Duodenal mucosa (tissue), 2 donors: ENCODE data around the gene CLCN2.

Source experiments
- H3K27ac ChIP-seq: one replicate; pipeline ENCODE4 v1.7.0; 2013; ENCODE audit warnings: low read depth, low read length
- H3K27me3 ChIP-seq, 2 donors: one replicate each; pipeline ENCODE4 v1.7.0; 2013; ENCODE audit warnings: low read length in 2 of 2, control low read depth in 1 of 2; ENCODE audit not compliant: insufficient read depth in 2 of 2, control insufficient read depth in 1 of 2
- H3K36me3 ChIP-seq, 2 donors: one replicate each; pipeline ENCODE4 v1.7.0; 2013; ENCODE audit warnings: low read length in 2 of 2, control low read depth in 1 of 2; ENCODE audit not compliant: insufficient read depth in 2 of 2, control insufficient read depth in 1 of 2
- H3K4me1 ChIP-seq, 2 donors: one replicate each; pipeline ENCODE4 v1.7.0; 2013; ENCODE audit warnings: low read length in 2 of 2, control low read depth in 1 of 2; ENCODE audit not compliant: insufficient read depth in 2 of 2, control insufficient read depth in 1 of 2
- H3K4me3 ChIP-seq, 2 donors: one replicate each; pipeline ENCODE4 v1.7.0; 2013; ENCODE audit warnings: low read length in 2 of 2, low read depth in 1 of 2
- H3K9ac ChIP-seq, 2 donors: one replicate each; pipeline ENCODE4 v1.7.0; 2013; ENCODE audit warnings: low read length in 2 of 2, low read depth in 1 of 2
- H3K9me3 ChIP-seq, 2 donors: one replicate each; pipeline ENCODE4 v1.7.0; 2013; ENCODE audit warnings: low read length in 2 of 2, control low read depth in 1 of 2; ENCODE audit not compliant: control insufficient read depth in 1 of 2

The CLCN2 gene

DNA sequence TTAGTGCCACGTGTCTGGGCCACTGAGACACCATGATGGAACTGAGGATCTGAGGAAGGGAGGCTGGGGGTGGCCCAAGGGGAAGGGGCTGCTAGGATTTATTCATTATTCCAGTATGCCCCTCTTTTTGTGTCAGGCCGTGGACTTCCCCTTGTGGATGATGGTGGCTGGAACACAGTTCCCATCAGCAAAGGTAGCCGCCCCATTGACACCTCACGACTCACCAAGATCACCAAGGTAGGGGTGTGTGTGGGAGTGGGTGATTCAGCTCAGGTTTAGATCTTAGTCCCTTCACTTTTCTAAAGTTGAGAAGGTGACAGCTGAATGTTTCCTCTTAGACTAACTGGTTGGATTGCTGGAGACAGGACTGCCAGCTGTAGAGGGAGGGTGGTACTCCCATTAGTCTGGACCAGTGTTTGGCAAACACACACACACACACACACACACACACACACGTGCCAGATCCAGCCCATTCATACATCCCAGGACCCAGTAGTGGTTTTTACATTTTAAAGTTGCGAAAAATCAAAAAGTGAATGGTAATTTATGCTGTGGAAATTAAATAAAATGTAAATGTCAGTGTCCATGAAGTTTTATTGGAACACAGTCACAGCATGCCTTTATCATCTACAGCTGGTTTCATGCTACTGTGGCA, 35.6 kb downstream of the CLCN2 start:
- Histone ChIP-seq H3K27me3 (no peaks in the 10 kb centered on the region), H3K4me1 (peaks cover 0 to 1% of the 10 kb centered on the region in 2 donors), H3K36me3 (peaks cover 83 to 99% of the 10 kb centered on the region in 2 donors), H3K27ac (no peak overlapping the region), H3K9me3 (no peaks in the 10 kb centered on the region), H3K9ac (no peak overlapping the region), H3K4me3 (no peak overlapping the region)

DNA sequence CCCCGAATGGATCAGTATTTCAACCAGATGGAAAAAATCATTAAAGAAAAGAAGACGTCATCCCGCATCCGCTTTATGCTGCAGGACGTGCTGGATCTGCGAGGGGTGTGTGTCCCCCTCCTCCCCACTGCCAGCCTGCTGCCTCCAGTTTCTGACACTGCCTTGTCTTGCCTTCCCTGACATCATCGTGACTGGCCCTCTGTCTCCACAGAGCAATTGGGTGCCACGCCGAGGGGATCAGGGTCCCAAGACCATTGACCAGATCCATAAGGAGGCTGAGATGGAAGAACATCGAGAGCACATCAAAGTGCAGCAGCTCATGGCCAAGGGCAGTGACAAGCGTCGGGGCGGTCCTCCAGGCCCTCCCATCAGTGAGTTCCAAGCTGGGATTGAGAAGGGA, 36.1 kb downstream of the CLCN2 start:
- Histone ChIP-seq H3K27ac (no peak overlapping the region), H3K9ac (no peak overlapping the region), H3K9me3 (no peaks in the 10 kb centered on the region), H3K4me1 (peaks cover 2 to 7% of the 10 kb centered on the region in 2 donors), H3K36me3 (peaks cover 87 to 100% of the 10 kb centered on the region in 2 donors), H3K27me3 (no peaks in the 10 kb centered on the region), H3K4me3 (no peak overlapping the region)

DNA sequence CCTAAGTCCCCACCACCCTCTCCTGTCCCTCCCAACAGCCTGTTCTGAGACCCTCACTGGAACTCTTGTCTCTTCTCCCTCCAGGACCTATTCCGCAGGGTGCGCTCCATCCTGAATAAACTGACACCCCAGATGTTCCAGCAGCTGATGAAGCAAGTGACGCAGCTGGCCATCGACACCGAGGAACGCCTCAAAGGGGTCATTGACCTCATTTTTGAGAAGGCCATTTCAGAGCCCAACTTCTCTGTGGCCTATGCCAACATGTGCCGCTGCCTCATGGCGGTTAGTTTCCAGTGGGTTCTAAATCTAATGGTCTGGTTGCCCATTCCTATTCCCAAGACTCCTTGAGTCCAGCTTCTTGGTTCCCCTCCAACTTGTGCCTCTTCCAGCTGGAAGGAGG, 37.7 kb downstream of the CLCN2 start:
- peaks cover 16 to 21% of the 10 kb centered on the region in 2 donors for H3K4me1 ChIP-seq
- H3K9ac ChIP-seq: no peak overlapping the region
- no peak overlapping the region for H3K4me3 ChIP-seq
- H3K9me3 ChIP-seq: no peaks in the 10 kb centered on the region
- H3K27me3 ChIP-seq: no peaks in the 10 kb centered on the region
- H3K27ac ChIP-seq: no peak overlapping the region
- peaks cover 81 to 93% of the 10 kb centered on the region in 2 donors for H3K36me3 ChIP-seq

DNA sequence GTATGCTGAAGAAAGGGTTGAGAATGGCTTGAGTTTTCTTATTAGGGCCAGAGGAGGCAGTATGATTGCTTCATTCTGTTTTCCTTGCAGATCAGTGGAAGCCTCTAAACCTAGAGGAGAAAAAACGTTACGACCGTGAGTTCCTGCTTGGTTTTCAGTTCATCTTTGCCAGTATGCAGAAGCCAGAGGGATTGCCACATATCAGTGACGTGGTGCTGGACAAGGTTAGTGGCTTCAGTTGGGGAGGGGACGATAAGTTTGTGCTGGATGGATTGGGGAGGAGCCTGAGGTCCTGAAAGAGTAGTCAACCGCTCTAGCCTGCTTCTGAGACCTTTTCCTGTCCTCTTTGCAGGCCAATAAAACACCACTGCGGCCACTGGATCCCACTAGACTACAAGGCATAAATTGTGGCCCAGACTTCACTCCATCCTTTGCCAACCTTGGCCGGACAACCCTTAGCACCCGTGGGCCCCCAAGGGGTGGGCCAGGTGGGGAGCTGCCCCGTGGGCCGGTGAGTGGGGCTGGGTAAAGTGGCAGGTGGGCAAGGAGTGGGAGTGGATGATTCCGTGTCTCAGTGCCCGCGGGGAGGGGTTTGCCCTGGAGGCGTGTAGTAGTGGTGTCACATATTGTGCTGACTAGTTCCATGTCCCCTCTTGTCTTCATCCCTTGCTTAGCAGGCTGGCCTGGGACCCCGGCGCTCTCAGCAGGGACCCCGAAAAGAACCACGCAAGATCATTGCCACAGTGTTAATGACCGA, 38.5 kb downstream of the CLCN2 start:
- H3K27me3 ChIP-seq: no peaks in the 10 kb centered on the region
- H3K4me1 ChIP-seq: peaks cover 21 to 22% of the 10 kb centered on the region in 2 donors
- H3K9me3 ChIP-seq: no peaks in the 10 kb centered on the region
- no peak overlapping the region for H3K4me3 ChIP-seq
- no peak overlapping the region for H3K27ac ChIP-seq
- no peak overlapping the region for H3K9ac ChIP-seq
- H3K36me3 ChIP-seq: peaks cover 75 to 91% of the 10 kb centered on the region in 2 donors

DNA sequence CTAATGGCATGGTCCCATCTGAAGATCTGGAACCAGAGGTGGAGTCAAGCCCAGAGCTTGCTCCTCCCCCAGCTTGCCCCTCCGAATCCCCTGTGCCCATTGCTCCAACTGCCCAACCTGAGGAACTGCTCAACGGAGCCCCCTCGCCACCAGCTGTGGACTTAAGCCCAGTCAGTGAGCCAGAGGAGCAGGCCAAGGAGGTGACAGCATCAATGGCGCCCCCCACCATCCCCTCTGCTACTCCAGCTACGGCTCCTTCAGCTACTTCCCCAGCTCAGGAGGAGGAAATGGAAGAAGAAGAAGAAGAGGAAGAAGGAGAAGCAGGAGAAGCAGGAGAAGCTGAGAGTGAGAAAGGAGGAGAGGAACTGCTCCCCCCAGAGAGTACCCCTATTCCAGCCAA, 39.7 kb downstream of the CLCN2 start:
- H3K4me1 ChIP-seq: peaks cover 34% of the 10 kb centered on the region in 2 donors

DNA sequence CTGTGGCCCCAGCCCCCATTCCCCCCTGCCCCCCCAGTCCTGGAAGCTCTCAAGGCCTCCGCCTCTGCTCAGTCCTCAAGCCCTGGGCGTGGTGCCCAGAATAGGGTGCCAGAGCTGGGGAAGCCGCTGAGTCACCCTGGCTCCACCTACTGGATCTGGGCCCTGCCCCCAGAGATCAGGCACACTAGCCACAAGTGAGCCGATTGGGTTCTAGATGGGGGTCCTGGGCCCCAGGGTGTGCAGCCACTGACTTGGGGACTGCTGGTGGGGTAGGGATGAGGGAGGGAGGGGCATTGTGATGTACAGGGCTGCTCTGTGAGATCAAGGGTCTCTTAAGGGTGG, 41.3 kb downstream of the CLCN2 start:
- Histone ChIP-seq H3K27me3 (no peaks in the 10 kb centered on the region), H3K9ac (no peak overlapping the region), H3K4me1 (peaks cover 38 to 42% of the 10 kb centered on the region in 2 donors), H3K36me3 (peaks cover 47 to 76% of the 10 kb centered on the region in 2 donors), H3K4me3 (no peak overlapping the region), H3K27ac (peak overlapping the region; percentile 23), H3K9me3 (no peaks in the 10 kb centered on the region)

More for the DNA sequence above, 39.7 kb downstream of the CLCN2 start:
- no peaks in the 10 kb centered on the region for H3K9me3 ChIP-seq
- H3K4me3 ChIP-seq: no peak overlapping the region
- H3K9ac ChIP-seq: no peak overlapping the region
- no peaks in the 10 kb centered on the region for H3K27me3 ChIP-seq
- H3K27ac ChIP-seq: no peak overlapping the region
- H3K36me3 ChIP-seq: peaks cover 63 to 91% of the 10 kb centered on the region in 2 donors

DNA sequence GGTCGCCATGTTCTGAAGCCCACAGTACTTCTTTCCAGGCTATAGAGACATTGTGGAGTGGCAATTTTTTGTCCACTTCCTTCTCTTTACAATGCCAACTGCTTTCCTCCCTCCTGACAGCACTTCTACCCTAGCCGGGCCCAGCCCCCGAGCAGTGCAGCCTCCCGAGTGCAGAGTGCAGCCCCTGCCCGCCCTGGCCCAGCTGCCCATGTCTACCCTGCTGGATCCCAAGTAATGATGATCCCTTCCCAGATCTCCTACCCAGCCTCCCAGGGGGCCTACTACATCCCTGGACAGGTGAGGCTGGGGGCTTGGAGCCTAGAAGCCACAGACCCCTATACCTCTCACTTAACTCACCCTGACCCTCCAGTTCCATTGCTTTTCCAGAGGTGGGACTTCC, 44.2 kb downstream of the CLCN2 start:
- no peaks in the 10 kb centered on the region for H3K9me3 ChIP-seq
- H3K36me3 ChIP-seq: peaks cover 22 to 47% of the 10 kb centered on the region in 2 donors
- no peak overlapping the region for H3K27ac ChIP-seq
- peak overlapping the region; percentile 9 to 99 for H3K9ac ChIP-seq
- peak overlapping the region; percentile 77 to 93 for H3K4me3 ChIP-seq
- peaks cover 38 to 42% of the 10 kb centered on the region in 2 donors for H3K4me1 ChIP-seq
- H3K27me3 ChIP-seq: no peaks in the 10 kb centered on the region

DNA sequence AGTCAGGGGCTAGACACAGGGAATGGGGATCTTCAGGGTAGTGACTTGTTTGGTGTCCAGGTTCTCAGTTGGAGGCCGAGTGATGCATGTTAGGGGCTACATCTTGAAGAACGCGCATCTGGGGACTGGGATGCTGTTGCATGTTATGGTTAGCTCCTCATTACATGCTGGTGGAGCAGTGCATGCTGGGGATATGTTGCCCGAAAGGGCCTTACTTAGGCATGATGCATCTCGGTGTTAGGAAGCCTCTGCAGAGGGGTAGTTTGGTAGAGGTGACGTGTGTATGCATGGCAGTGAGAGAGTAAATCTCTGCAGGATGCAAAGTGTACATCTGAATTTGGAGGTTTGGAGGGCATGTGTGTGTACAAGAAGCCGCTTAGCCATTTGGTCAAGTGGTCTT, 44.6 kb downstream of the CLCN2 start:
- Histone ChIP-seq H3K9ac (peak overlapping the region; percentile 9 to 99), H3K9me3 (no peaks in the 10 kb centered on the region), H3K27me3 (no peaks in the 10 kb centered on the region), H3K27ac (no peak overlapping the region), H3K36me3 (peaks cover 18 to 43% of the 10 kb centered on the region in 2 donors), H3K4me1 (peaks cover 38 to 42% of the 10 kb centered on the region in 2 donors), H3K4me3 (peak overlapping the region; percentile 77 to 93)

DNA sequence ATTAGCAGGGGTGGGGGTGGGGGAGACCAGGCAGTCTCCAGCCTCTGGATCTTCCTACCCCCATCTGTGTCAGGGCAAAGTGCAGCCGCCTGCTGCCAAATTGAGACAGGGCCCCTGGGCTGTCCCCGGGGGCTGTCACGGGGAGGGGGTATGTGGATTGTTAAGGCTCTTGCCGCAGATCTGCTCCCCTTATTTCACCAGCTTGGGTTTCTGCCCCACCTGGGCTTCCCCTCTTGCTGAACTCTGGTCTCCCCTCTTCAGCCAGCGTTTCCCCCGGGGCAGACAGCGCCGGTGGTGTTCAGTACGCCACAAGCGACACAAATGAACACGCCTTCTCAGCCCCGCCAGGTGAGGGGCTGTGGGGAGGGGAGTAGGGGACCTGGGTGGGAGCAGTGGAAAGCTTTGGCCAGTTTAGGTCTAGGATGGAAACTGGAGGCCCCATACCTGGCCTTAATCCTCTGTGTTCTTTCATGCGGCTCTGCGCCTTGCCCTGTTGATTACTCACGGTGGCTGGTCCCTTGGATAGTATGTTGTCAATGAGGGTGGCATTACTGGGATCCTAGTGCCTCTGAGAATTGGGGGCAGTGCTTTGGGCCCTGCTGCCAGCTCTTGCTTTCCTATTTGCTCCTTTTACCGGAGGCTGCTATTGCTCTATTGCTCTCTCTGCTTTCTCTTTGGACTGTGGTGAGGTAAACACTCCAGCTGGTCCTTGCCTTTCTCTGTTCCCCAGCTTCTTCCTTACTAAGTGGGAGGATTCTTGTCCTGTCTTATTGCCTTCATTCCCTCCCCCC, 45.3 kb downstream of the CLCN2 start:
- Histone ChIP-seq H3K9me3 (no peaks in the 10 kb centered on the region), H3K4me3 (peak overlapping the region; percentile 77 to 93), H3K36me3 (peaks cover 11 to 36% of the 10 kb centered on the region in 2 donors), H3K9ac (peak overlapping the region; percentile 67 to 99), H3K27me3 (no peaks in the 10 kb centered on the region), H3K27ac (peak overlapping the region; percentile 94), H3K4me1 (peaks cover 38 to 42% of the 10 kb centered on the region in 2 donors)

DNA sequence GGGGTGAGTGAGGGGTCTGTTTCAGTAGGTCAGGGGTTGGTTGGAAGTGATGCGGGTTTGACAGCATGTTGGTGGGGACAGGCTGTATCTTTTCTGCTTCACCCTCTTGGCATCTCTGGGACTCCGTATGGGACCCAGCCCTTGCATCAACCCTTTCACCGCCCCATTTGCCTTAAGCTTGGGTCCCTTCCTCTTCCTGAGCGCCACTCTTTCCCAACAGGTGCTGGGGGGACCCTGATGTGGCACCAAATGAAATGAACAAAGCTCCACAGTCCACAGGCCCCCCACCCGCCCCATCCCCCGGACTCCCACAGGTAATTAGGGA, 45.9 kb downstream of the CLCN2 start:
- Histone ChIP-seq H3K4me3 (peak overlapping the region; percentile 77 to 93), H3K4me1 (peaks cover 33 to 42% of the 10 kb centered on the region in 2 donors), H3K9me3 (no peaks in the 10 kb centered on the region), H3K36me3 (peaks cover 5 to 30% of the 10 kb centered on the region in 2 donors), H3K9ac (peak overlapping the region; percentile 67 to 99), H3K27me3 (no peaks in the 10 kb centered on the region), H3K27ac (peak overlapping the region; percentile 94)
